Astrocyte (in vitro differentiated cells and primary cell): ENCODE results near the gene ENTPD8.

ENCODE experiments used
- CTCF ChIP-seq: IDR thresholded peaks from 2 replicates; pipeline ENCODE4 v1.5.1; 2011; ENCODE audit warnings: low read depth, mild to moderate bottlenecking, inconsistent platforms, low read length, moderate library complexity; ENCODE audit not compliant: insufficient read depth
- EZH2 ChIP-seq: IDR thresholded peaks from 2 replicates; pipeline ENCODE4 v1.6.1; 2012; ENCODE audit warnings: mild to moderate bottlenecking, low read length, inconsistent platforms; ENCODE audit not compliant: insufficient read depth

- TF ChIP-seq CTCF, result no peak
- TF ChIP-seq EZH2, result no peak
Measured at GRCh38 chr9:137457406-137458193, 16.4 kb upstream of the ENTPD8 start.
